Ishikawa (cell line): Measurements from ENCODE around the gene IKZF1.

Source experiments
- CEBPB ChIP-seq: IDR thresholded peaks from 2 replicates; pipeline ENCODE4 v1.6.1; 2012
- CREB1 ChIP-seq: IDR thresholded peaks from 2 replicates; pipeline ENCODE4 v1.6.1; 2012; ENCODE audit warnings: low read depth
- EGR1 ChIP-seq: IDR thresholded peaks from 2 replicates; pipeline ENCODE4 v1.6.1; 2012
- EP300 ChIP-seq: IDR thresholded peaks from 2 replicates; pipeline ENCODE4 v1.6.1; 2012; ENCODE audit warnings: borderline replicate concordance
- FOXM1 ChIP-seq: IDR thresholded peaks from 2 replicates; pipeline ENCODE4 v1.6.1; 2012; ENCODE audit warnings: low read depth, borderline replicate concordance
- MAX ChIP-seq: IDR thresholded peaks from 2 replicates; pipeline ENCODE4 v1.6.1; 2012
- NFIC ChIP-seq: IDR thresholded peaks from 2 replicates; pipeline ENCODE4 v1.6.1; 2012
- RAD21 ChIP-seq: IDR thresholded peaks from 2 replicates; pipeline ENCODE4 v1.6.1; 2012; ENCODE audit warnings: low read depth
- TAF1 ChIP-seq: IDR thresholded peaks from 2 replicates; pipeline ENCODE4 v1.6.1; 2012; ENCODE audit warnings: low read depth, mild to moderate bottlenecking
- TCF12 ChIP-seq: IDR thresholded peaks from 2 replicates; pipeline ENCODE4 v1.6.1; 2012; ENCODE audit warnings: low read depth
- TEAD4 ChIP-seq: IDR thresholded peaks from 2 replicates; pipeline ENCODE4 v1.6.1; 2012
- YY1 ChIP-seq: IDR thresholded peaks from 2 replicates; pipeline ENCODE4 v1.6.1; 2012; ENCODE audit warnings: low read depth
- ZBTB7A ChIP-seq: IDR thresholded peaks from 2 replicates; pipeline ENCODE4 v1.6.1; 2012; ENCODE audit warnings: low read depth
- TF ChIP-seq, protein P1 (sequence below): IDR thresholded peaks from 2 replicates; pipeline ENCODE4 v1.6.1; 2012
- TF ChIP-seq, protein P2 (sequence below): IDR thresholded peaks from 2 replicates; pipeline ENCODE4 v1.6.1; 2012; ENCODE audit warnings: low read depth, mild to moderate bottlenecking

IKZF1 gene

GRCh38 chr7:50404392-50404791, 99.9 kb downstream of the IKZF1 start:
- TF ChIP-seq RAD21 (no peak), TEAD4 (no peak), NFIC (no peak), ZBTB7A (no peak), EGR1 (no peak), CREB1 (no peak), YY1 (no peak), MAX (no peak), FOXM1 (no peak)

DNA sequence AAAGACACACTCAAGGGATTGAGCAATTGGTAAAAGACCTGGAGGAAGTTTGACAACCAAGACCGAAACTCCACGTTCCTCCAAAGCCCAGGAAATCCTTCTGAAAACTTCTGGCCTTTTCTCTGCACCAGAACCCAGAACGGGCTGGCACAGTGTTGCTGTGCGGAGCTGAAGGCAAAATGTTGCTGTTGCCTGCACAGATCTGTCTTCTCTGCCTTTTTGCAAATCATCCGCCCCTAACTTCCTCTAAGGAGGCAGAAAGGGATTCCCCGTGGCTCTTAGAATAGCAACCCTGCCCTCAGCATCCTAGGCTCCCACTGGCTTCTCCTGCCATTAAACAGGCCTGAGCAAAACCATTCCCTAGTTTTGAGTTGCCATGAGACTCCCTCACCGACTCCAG, 100.7 kb downstream of the IKZF1 start:
- no peak for TF ChIP-seq YY1
- TF ChIP-seq FOXM1: no peak
- TF ChIP-seq, protein P1, sequence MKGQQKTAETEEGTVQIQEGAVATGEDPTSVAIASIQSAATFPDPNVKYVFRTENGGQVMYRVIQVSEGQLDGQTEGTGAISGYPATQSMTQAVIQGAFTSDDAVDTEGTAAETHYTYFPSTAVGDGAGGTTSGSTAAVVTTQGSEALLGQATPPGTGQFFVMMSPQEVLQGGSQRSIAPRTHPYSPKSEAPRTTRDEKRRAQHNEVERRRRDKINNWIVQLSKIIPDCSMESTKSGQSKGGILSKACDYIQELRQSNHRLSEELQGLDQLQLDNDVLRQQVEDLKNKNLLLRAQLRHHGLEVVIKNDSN: no peak
- no peak for TF ChIP-seq TEAD4
- no peak for TF ChIP-seq TCF12
- TF ChIP-seq TAF1: no peak
- TF ChIP-seq, protein P2, sequence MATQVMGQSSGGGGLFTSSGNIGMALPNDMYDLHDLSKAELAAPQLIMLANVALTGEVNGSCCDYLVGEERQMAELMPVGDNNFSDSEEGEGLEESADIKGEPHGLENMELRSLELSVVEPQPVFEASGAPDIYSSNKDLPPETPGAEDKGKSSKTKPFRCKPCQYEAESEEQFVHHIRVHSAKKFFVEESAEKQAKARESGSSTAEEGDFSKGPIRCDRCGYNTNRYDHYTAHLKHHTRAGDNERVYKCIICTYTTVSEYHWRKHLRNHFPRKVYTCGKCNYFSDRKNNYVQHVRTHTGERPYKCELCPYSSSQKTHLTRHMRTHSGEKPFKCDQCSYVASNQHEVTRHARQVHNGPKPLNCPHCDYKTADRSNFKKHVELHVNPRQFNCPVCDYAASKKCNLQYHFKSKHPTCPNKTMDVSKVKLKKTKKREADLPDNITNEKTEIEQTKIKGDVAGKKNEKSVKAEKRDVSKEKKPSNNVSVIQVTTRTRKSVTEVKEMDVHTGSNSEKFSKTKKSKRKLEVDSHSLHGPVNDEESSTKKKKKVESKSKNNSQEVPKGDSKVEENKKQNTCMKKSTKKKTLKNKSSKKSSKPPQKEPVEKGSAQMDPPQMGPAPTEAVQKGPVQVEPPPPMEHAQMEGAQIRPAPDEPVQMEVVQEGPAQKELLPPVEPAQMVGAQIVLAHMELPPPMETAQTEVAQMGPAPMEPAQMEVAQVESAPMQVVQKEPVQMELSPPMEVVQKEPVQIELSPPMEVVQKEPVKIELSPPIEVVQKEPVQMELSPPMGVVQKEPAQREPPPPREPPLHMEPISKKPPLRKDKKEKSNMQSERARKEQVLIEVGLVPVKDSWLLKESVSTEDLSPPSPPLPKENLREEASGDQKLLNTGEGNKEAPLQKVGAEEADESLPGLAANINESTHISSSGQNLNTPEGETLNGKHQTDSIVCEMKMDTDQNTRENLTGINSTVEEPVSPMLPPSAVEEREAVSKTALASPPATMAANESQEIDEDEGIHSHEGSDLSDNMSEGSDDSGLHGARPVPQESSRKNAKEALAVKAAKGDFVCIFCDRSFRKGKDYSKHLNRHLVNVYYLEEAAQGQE: no peak
- no peak for TF ChIP-seq CEBPB

DNA sequence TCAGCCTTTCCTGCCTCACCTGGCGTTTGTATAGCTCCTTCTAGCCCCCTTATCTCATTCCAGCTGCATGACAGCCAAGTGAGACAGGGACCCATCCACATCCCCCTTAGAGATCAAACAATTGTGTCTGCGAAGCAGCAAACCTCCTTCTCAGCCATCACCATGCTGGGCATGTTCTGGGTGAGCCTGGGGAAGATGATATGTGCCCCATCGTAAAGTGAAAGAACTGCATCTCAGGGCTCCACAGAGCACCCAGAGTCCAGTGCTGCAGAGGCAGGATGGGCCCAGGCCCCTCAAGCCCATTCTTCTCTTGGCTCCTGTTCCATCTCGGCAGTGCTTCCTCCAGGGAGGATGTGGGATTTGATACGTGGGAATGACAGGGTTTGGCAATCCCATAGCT, 102.4 kb downstream of the IKZF1 start:
- TF ChIP-seq NFIC (no peak), FOXM1 (no peak), YY1 (no peak), EP300 (no peak), TEAD4 (no peak), ZBTB7A (no peak), RAD21 (no peak), CEBPB (no peak), CREB1 (no peak), TAF1 (no peak), MAX (no peak), TCF12 (no peak), EGR1 (no peak)
- TF ChIP-seq, protein P2: no peak
- TF ChIP-seq, protein P1: no peak

GRCh38 chr7:50409856-50410745, 105.6 kb downstream of the IKZF1 start:
- no peak for TF ChIP-seq ZBTB7A
- no peak for TF ChIP-seq FOXM1
- TF ChIP-seq, protein P2: no peak
- TF ChIP-seq YY1: no peak
- no peak for TF ChIP-seq RAD21
- TF ChIP-seq TEAD4: no peak
- TF ChIP-seq, protein P1: no peak
